GM12892 (cell line): ENCODE data around the gene NHLH2.

Experiments
- POLR2A ChIP-seq: IDR thresholded peaks from 2 replicates; pipeline ENCODE4 v1.6.1; 2011; ENCODE audit warnings: low read depth, low read length, control low read depth
- TAF1 ChIP-seq: IDR thresholded peaks from 2 replicates; pipeline ENCODE4 v1.6.1; 2011; ENCODE audit warnings: low read depth, mild to moderate bottlenecking, control low read depth, low read length, borderline replicate concordance

- no peak for TF ChIP-seq POLR2A
- TF ChIP-seq TAF1 = no peak
Observed at GRCh38 chr1:115839029-115839678, 1.8 kb downstream of the NHLH2 start.
